HG03103 (cell line): Measurements from ENCODE around the gene TKFC.
"Not testable (repeated sequence)": the region's sequence is repeated elsewhere in the genome, so short reads cannot be mapped to it uniquely, and the experiment has no call there.

Experiments used
- ATAC-seq: cut with Tn5 transposase; IDR thresholded peaks from one replicate; pipeline ENCODE4 v1.9.1; 2021; ENCODE audit warnings: low read depth; ENCODE audit not compliant: unreplicated experiment

TKFC gene

DNA sequence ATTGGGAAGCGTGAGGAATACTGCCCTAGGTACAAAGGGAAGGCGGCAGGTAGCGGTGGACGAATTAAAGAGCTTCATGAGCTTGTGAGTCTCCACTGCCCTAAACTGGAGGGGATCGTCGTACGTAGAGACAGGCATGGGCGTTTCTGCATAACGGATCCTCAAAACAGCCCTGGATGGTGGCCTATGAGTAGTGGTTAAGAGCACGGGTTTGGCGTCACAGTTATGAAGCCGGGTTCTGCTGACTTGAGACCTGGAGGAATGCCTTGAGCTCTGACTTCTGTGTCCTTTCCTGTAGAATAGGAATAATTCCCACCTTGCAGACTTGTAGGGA is 29.5 kb downstream of the TKFC start:
- ATAC-seq: no peak

DNA sequence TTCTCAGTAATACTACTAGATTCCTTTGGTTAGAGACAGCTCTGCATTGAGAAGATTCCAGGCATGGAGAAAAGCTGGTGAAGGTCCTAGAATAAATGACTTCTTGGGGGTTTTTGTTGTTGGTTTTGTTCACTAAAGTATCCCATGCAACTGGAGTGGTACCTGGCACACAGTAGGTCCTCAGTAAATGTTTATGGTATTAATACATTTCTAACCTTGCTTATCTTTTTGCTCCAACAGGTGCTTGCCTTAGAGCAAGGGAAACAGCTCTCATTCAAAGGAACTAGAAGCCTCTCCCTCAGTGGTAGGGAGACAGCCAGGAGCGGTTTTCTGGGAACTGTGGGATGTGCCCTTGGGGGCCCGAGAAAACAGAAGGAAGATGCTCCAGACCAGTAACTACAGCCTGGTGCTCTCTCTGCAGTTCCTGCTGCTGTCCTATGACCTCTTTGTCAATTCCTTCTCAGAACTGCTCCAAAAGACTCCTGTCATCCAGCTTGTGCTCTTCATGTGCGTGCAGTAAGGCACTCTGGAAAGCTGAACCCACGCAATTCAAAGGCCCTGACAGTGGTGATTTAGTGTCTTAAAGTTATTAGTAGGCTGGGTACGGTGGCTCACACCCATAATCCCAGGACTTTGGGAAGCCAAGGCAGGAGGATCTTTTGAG is 31.1 kb downstream of the TKFC start:
- ATAC-seq: no peak

DNA sequence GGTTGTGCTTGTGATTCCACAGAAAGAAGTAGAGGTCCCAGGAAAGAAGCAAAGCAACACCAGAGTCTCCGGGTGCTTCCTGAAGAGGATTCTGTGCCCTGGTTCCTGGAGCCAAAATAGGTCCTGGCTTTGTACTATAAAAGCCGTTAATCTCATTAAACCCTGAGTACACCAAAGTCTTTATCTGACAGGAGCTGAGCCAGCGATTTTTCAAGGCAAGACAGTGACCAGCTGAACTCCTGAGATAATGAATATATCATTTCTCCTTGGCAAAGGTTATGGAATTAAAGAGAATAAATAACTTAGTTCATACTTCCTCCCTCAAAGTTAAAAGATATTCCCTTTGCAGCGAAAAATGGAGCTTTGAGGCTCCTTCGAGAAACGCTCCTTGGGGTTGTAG is 34.4 kb downstream of the TKFC start:
- no peak for ATAC-seq

DNA sequence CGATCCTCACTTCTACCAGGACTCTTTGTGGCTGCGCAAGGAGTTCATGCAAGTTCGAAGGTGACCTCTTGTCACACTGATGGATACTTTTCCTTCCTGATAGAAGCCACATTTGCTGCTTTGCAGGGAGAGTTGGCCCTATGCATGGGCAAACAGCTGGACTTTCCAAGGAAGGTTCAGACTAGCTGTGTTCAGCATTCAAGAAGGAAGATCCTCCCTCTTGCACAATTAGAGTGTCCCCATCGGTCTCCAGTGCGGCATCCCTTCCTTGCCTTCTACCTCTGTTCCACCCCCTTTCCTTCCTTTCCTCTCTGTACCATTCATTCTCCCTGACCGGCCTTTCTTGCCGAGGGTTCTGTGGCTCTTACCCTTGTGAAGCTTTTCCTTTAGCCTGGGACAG is 35.6 kb downstream of the TKFC start:
- no peak for ATAC-seq

DNA sequence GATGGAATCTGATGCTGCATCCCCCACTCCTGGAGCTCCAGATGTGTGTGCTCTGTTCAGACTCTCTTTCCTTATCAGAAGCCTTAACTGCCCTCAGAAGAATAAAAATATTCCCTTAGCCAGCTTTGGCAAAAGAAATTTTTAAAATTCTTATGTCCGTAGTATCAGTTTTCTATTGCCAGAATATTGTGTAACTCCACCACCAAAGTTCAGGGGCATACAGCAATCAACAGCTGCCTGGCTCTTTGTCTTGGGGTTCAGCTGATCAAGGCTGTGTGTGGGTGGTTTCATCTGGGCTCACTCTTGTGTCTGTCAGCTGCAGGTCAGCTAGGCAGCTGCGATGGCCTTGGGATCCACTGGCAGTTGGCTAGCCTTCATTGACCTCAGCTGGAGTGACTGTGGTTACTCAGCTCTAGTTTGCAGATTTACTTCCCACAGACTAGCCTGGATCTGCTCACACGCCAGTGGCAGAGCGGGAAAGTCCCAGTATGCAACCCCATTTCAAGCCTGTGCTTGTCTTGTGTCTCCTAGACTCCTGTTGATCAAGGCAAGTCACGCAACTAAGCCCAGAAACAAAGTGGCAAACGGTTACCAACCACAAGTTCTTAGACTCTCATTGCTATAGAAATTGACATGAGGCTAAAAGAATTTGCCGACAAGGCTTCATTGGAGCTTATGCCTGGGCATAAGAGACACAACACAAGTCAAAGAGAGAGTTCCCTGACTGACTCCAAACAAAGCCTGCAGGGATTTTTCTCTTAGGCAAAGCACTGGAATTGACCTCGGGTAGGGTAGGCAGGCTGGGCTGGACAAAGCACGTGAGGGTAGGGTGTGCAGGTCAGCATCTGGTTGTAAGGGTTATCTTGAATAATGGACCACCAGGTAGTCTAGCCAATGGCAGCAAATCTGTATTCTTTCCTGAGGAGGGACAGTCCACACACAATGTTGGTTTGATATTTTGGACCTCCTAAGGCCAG is 36.6 kb downstream of the TKFC start:
- no peak for ATAC-seq

DNA sequence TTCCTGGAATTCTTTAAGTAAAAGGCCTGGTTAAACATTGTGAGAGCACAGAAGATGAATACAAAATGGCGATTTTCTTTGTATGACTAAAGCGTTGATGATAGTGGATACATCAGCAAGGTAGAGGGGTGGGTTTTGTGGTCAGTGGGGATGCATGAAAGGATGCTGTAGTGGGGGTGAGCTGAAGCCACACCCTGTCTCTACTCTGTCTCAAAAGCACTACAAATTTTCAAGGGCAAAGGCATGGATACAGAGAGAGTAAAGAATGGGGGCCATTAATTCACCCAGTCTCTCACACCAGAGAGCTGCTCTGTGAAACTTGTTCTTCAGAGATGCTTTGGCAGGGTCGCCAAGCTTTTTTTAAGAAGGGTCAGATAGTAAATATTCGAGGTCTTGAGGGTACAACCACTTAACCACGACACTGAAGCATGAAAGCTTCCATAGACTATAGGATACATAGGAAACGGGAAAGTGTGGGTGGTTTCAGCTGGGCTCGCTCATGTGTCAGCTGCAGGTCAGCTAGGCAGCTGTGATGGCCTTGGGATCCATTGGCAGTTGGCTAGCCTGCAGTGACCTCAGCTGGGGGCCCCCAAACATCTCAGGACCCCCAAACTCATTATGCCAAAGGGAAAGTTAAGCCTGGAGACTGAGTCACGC is 37.4 kb downstream of the TKFC start:
- no peak for ATAC-seq

DNA sequence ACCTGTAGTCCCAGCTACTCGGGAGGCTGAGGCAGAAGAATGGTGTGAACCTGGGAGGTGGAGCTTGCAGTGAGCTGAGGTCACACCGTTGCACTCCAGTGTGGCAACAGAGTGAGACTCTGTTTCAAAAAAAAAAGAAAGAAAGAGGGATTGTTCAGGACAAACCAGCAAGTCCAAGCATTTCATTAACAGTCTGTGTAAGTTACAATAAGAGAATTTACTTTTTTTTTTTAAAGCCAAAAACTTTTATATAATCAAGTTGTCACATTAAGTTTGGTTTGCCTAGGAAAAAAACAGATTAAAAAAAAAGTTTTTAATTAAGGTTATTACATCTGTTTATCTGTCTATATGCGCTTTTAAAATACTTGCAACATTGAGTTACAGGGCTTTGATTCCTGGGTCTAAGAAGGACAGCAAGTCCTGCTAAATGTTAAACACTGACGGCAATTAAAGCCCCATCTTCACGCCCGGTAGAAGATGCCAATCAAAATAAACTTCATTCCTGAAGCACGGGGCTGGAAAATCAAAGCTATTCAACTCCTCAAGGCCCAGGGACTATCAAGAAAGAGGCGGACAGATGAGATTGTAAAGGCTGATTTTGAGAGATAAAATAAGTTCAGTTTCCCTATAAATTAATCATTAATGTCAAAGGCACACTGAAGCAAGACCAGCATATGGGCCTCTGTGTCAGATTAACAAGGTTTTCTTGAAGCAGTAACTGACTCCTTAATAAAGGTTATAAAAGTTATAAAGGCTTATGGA is 39.8 kb downstream of the TKFC start:
- ATAC-seq: no peak

DNA sequence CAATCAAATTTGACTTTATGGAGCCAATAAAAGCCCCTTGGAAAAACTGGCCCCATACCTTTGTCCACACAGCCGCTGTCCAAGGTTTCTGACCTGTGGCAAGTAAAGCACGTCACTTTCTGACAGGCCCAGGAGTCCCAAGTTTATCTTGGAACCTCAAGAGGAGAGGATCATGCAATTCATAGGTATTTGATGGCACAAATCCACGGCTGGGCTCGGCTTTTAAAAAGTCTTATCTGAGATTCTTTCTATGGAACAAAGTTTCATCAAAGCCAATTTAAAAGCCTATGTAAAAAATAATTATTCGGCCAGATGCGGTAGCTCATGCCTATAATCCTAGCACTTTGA is 42.7 kb downstream of the TKFC start:
- no peak for ATAC-seq

DNA sequence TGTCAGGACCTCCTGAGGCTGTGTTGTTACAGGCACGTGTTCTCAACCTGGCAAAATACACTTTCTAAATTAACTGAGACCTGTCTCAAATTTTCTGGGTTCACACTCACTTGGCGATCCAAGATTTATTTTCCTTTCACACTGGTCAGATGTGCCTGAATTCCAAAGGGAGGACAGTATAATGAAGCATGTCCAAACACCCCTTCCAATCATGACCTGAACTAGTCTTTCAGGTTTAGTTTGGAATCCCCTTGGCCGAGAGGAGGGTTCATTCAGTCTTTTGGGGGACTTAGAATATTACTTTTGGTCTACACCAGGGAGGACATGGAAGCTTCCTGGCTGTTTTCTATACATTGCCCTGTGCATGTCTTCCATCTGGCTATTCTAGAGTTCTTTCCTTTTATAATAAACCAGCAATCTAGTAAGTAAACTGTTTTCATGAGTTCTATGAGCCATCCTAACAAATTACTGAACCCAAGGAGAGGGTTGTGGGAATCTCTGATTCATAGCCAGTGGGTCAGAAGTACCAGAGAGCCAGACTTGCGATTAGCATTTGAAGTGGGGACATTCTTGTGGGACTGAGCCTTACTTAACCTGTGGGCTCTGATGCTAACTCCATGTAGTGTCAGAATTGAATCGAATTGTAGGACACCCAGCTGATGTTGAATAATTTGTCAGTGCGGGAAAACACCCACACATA is 44.6 kb downstream of the TKFC start:
- no peak for ATAC-seq

DNA sequence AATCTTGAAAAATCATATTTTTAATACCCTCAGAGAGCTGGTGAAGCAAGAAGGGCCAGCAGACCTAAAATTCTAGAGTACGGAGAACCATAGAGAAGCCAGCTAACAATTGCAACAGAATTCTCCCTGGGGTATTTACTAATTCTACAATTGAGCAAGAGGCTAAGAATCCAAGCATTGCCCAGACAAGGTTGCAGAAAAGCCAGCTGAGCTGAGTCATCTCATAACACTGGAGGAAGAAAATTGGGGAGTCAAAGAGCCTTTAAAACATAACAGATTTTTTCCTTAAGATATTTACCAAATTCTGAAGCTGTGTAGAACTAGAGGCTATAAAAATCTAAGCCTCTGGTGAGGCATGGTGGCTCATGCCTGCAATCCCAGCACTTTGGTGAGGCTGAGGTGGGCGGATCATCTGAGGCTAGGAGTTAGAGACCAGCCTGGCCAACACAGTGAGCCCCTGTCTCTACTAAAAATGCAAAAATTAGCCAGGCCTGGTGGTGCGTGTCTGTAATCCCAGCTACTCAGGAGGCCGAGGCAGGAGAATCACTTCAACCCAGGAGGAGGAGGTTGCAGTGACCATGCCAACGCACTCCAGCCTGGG is 45.8 kb downstream of the TKFC start:
- no peak for ATAC-seq

DNA sequence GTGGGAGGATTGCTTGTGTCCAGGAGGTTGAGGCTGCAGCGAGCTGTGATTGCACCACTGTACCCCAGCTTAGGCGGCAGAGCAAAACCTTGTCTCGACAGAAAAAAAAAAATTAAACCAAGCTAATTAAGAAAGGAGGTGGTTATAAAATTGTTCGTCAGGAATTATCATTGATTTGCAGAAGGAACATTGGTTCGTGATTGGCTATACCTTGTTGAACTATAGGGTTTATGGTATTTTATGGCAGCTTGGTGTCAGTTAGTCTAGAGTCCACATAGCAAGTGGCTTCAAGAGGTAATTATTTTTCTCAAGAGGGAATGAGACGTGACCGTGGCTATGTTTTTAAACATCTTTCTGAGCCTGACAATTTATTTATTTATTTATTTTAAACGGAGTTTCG is 47.9 kb downstream of the TKFC start:
- ATAC-seq: no peak

DNA sequence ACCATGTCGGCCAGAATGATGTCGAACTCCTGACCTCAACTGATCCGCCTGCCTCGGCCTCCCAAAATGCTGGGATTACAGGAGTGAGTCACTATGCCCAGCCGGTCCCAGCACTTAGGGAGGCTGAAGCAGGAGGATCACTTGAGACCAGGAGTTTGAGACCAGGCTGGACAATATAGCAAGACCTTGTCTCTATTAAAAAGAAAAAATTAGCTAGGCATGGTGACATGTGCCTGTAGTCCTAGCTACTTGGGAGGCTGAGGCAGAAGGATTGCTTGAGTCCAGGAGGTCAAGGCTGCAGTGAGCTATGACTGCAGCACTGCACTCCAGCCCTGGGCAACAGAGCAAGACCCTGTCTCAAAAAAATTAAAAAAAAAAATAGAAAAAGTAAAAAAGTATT is 50.8 kb downstream of the TKFC start:
- not testable (repeated sequence) for ATAC-seq

DNA sequence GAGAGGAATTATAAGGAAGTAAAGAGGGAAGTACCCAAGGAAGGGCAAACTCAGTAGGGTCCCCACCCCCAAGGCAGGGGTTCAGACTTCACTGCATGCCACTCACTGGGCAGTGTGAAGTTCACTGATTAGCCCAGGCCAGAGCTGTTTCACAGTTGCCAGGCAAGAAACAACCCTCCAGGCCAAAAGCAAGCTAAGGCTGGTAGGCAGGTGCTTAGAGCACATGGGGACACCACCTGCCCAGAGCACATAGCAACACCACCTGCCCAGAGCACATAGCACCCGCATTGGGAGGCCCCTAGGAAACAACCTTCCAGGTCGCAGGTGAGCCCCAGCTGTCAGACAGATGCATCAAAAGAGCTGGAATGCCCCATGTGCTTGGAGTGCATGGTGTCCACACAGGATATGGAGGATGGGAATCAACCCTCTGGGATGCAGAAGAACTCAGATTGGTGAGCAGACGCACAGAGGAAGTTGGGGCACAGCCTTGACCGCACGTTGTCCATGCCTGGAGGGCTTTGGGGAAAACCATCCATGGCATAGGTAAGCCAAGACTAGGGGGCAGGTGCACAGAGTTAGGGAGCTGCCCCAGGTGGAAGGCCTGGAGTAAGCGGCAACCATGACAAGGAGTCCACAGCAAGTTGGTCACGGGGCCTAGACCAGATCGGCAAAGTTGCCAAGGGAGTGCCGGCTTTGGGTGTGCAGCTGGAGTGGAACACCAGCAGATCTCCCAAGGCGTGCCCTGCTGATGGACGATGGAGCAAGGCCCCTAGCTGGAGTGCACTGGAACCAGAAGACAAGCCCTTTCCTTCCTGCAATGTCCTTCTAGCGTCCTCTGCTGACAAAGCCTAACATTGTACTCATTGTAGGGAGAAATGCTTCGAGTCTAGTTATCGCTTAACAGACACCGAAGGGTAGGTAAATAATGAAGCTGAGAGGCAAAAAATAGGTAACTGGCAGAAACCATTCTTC is 51.5 kb downstream of the TKFC start:
- ATAC-seq: no peak

DNA sequence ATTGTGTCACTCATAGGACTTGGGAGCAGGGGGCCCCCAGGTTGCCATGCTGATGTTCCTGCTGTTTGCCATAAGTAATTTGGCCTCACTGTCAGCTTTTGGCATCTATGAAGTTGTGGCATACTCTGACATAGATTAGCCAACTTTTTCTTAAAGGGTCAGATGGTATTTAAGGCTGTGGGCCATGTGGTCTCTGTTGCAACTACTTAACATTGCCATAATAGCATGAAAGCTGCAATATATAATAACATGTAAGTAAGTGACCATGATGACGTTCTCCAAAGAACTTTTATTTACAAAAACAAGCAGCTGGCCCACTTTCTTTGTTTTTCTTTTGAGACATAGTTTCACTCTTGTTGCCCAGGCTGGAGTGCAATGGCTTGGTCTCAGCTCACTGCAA is 57.1 kb downstream of the TKFC start:
- no peak for ATAC-seq

DNA sequence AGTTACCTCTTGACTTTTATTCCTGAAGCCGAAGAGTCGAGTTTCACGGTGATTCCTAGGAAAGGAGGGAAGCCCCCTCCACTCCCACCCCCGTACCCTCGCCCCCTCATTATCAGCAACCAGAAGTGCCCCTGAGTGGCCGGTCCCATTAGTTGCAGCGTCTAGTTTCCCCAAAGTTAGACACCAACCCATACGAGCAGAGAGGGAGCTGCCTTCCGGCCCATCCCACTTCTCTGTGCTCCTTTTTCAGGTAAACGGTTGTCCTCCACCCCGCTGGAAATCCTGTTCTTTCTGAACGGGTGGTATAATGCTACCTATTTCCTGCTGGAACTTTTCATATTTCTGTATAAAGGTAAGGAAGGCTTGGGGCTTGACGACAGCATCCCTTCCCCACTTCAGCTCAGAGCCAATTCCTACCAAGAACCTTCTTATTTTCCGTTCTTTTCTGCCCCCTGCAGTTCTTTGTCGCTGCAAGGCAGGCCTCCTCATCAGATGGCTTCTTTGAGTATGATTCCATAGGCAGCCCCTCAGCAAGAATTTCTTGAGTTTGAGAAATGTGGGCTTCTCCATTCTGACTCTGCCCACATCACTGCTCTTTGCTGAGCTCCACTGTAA is 60.1 kb downstream of the TKFC start:
- no peak for ATAC-seq
